Mesenchymal stem cell (in vitro differentiated cells and primary cell): Measurements from ENCODE around the gene ZNF507.

Experiments
- DNase-seq: peaks from one replicate; pipeline ENCODE4 v3.0.0-alpha.2; 2013
- H2AFZ ChIP-seq: one replicate; pipeline ENCODE4 v1.6.1; 2013; ENCODE audit warnings: low read depth, mild to moderate bottlenecking, control low read depth, inconsistent platforms, low read length, moderate library complexity
- H2AK5ac ChIP-seq: 2 replicates; pipeline ENCODE4 v1.6.1; 2013; ENCODE audit warnings: low read length, moderate library complexity, mild to moderate bottlenecking, inconsistent platforms; ENCODE audit not compliant: severe bottlenecking
- H2BK120ac ChIP-seq: one replicate; pipeline ENCODE4 v1.6.1; 2013; ENCODE audit warnings: low read depth, mild to moderate bottlenecking, inconsistent platforms, low read length, moderate library complexity
- H2BK12ac ChIP-seq, 2 experiments: one replicate each; pipeline ENCODE4 v1.6.1; 2013; ENCODE audit warnings: inconsistent platforms in 2 of 2, low read length in 2 of 2, mild to moderate bottlenecking in 2 of 2, moderate library complexity in 2 of 2, control low read depth in 1 of 2
- H2BK15ac ChIP-seq: one replicate; pipeline ENCODE4 v1.6.1; 2013; ENCODE audit warnings: mild to moderate bottlenecking, low read depth, inconsistent platforms; ENCODE audit not compliant: poor library complexity, severe bottlenecking
- H2BK5ac ChIP-seq: 2 replicates; pipeline ENCODE4 v1.6.1; 2013; ENCODE audit warnings: low read depth, mild to moderate bottlenecking, low read length, control low read depth, inconsistent platforms; ENCODE audit not compliant: poor library complexity, severe bottlenecking
- H3K14ac ChIP-seq, 2 experiments: one replicate each; pipeline ENCODE4 v1.6.1; 2013; ENCODE audit warnings: inconsistent platforms in 2 of 2, low read length in 2 of 2, control low read depth in 1 of 2, mild to moderate bottlenecking in 1 of 2, moderate library complexity in 1 of 2
- H3K18ac ChIP-seq, 2 experiments: one replicate each; pipeline ENCODE4 v1.6.1; 2013; ENCODE audit warnings: inconsistent platforms in 2 of 2, low read length in 2 of 2, control low read depth in 1 of 2, low read depth in 1 of 2, mild to moderate bottlenecking in 1 of 2
- H3K23ac ChIP-seq, 2 experiments: one replicate each; pipeline ENCODE4 v1.6.1; 2013; ENCODE audit warnings: inconsistent platforms in 2 of 2, low read length in 2 of 2, mild to moderate bottlenecking in 2 of 2, moderate library complexity in 2 of 2, control low read depth in 1 of 2
- H3K27ac ChIP-seq: 2 replicates; pipeline ENCODE4 v1.5.1; 2013; ENCODE audit warnings: mild to moderate bottlenecking, moderate library complexity, low read length, control low read depth, inconsistent platforms; ENCODE audit not compliant: poor library complexity, severe bottlenecking
- H3K27me3 ChIP-seq, 2 experiments: 2 replicates each; pipeline versions ENCODE4 v1.6.1 to v1.7.0; 2013; ENCODE audit warnings: low read length in 2 of 2, mild to moderate bottlenecking in 2 of 2, moderate library complexity in 2 of 2, control low read depth in 1 of 2, inconsistent platforms in 1 of 2; ENCODE audit not compliant: control insufficient read depth in 1 of 2, insufficient read depth in 1 of 2
- H3K36me3 ChIP-seq, 2 experiments: 2 replicates each; pipeline versions ENCODE4 v1.6.1 to v1.7.0; 2013; ENCODE audit warnings: low read length in 2 of 2, control low read depth in 1 of 2, inconsistent platforms in 1 of 2, low read depth in 1 of 2, mild to moderate bottlenecking in 1 of 2; ENCODE audit not compliant: insufficient read depth in 2 of 2, control insufficient read depth in 1 of 2
- H3K4ac ChIP-seq, 2 experiments: one replicate each; pipeline ENCODE4 v1.6.1; 2013; ENCODE audit warnings: inconsistent platforms in 2 of 2, low read length in 2 of 2, mild to moderate bottlenecking in 2 of 2, moderate library complexity in 2 of 2, control low read depth in 1 of 2, low read depth in 1 of 2
- H3K4me1 ChIP-seq: 2 replicates; pipeline ENCODE4 v1.6.1; 2013; ENCODE audit warnings: low read depth, low read length, control low read depth; ENCODE audit not compliant: control insufficient read depth, insufficient read depth
- H3K4me2 ChIP-seq: 2 replicates; pipeline ENCODE4 v1.6.1; 2013; ENCODE audit warnings: low read length, mild to moderate bottlenecking, inconsistent platforms; ENCODE audit not compliant: poor library complexity, severe bottlenecking
- H3K4me3 ChIP-seq, 2 experiments: 2 replicates each; pipeline versions ENCODE4 v1.5.1 to v1.7.0; 2013; ENCODE audit warnings: low read length in 2 of 2, mild to moderate bottlenecking in 2 of 2, control low read depth in 1 of 2, low read depth in 1 of 2; ENCODE audit not compliant: insufficient read depth in 1 of 2
- H3K79me1 ChIP-seq: replicated peaks from 2 replicates; pipeline ENCODE4 v1.6.1; 2013; ENCODE audit warnings: mild to moderate bottlenecking, control low read depth, low read length, inconsistent platforms; ENCODE audit not compliant: poor library complexity, severe bottlenecking
- H3K9ac ChIP-seq: 2 replicates; pipeline ENCODE4 v1.7.0; 2013; ENCODE audit warnings: mild to moderate bottlenecking, low read length, moderate library complexity
- H3K9me3 ChIP-seq: 2 replicates; pipeline ENCODE4 v1.7.0; 2013; ENCODE audit warnings: mild to moderate bottlenecking, low read length; ENCODE audit not compliant: control insufficient read depth
- H4K8ac ChIP-seq: one replicate; pipeline ENCODE4 v1.6.1; 2013; ENCODE audit warnings: inconsistent platforms, mild to moderate bottlenecking, low read length, moderate library complexity
- H4K91ac ChIP-seq: one replicate; pipeline ENCODE4 v1.6.1; 2013; ENCODE audit warnings: mild to moderate bottlenecking, low read length, inconsistent platforms
- WGBS: methylation state at CpG from one replicate; pipeline ENCODE4 v1.1.7; 2013; ENCODE audit warnings: mixed read lengths; 5-methylcytosine and 5-hydroxymethylcytosine counted together

ZNF507 gene

DNA sequence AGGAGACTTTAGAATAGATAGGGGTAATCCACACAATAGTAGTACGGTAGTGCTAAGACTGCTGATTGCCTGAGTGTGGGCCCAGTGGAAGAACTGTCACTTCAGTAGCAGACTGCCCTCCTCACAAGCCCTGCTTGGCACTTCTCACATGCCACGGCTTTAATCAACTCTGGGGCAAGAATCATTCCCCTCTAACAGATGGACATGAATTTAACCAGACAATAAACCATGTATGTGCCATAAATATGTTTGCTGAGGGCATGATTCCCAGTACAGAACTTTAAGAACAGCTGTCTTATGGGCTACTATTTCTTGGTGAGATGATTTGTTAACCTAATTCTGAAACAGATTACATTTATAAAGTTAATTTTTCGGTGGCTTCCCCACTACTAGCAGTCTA is 82.1 kb downstream of the ZNF507 start:
- Histone ChIP-seq H3K79me1 (peaks cover 24% of the 10 kb centered on the region), H3K36me3 (peaks cover 4 to 9% of the 10 kb centered on the region in 2 experiments), H3K27me3 (no peaks in the 10 kb centered on the region), H3K4me3 (no peak overlapping the region), H3K27ac (no peak overlapping the region), H3K23ac (no peak overlapping the region), H2BK5ac (no peak overlapping the region), H3K4ac (no peak overlapping the region), H4K8ac (no peak overlapping the region), H2BK12ac (no peak overlapping the region), H2AFZ (no peak overlapping the region), H3K9me3 (no peaks in the 10 kb centered on the region), H3K9ac (no peak overlapping the region), H3K4me1 (no peaks in the 10 kb centered on the region), H2BK120ac (no peak overlapping the region), H2BK15ac (no peak overlapping the region), H3K14ac (no peak overlapping the region), H3K4me2 (no peak overlapping the region), H2AK5ac (no peak overlapping the region), H4K91ac (no peak overlapping the region), H3K18ac (no peak overlapping the region)
- 100% methylated on average over 1 of the region's 3 CpGs for WGBS
- DNase-seq, result no peak

DNA sequence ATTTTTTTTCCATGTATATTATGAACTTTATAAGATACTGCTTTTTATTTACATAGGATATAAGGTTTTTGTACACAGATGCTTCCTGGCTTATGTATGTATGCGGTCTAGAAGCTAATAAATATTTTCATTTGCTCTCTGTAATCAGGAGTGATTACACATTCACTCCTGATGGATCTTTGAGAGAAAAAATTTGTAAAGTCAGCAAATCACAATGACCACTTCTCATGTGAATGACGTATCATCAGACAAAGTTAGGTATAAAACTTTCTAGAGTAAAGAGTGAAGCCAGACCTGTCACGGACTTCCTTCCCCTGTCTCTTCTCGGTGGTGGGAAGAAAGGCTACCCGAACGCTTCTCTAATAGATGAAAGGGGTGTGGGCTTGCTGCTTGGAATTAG is 91.3 kb downstream of the ZNF507 start:
- H3K4me3 ChIP-seq, result no peak overlapping the region
- H3K4ac ChIP-seq, result no peak overlapping the region
- no peak overlapping the region for H4K91ac ChIP-seq
- H2BK12ac ChIP-seq, result no peak overlapping the region
- no peak overlapping the region for H4K8ac ChIP-seq
- H2BK5ac ChIP-seq, result no peak overlapping the region
- no peak overlapping the region for H3K27ac ChIP-seq
- peaks cover 16% of the 10 kb centered on the region for H3K79me1 ChIP-seq
- no peak overlapping the region for H3K9ac ChIP-seq
- H2AK5ac ChIP-seq, result no peak overlapping the region
- no peaks in the 10 kb centered on the region for H3K9me3 ChIP-seq
- H3K27me3 ChIP-seq, result no peaks in the 10 kb centered on the region
- H2BK120ac ChIP-seq, result no peak overlapping the region
- DNase-seq, result no peak
- H2BK15ac ChIP-seq, result no peak overlapping the region
- H3K4me1 ChIP-seq, result no peaks in the 10 kb centered on the region
- H3K18ac ChIP-seq, result no peak overlapping the region
- H3K36me3 ChIP-seq, result peaks cover 12 to 82% of the 10 kb centered on the region in 2 experiments
- H3K14ac ChIP-seq, result no peak overlapping the region
- no peak overlapping the region for H3K23ac ChIP-seq
- no peak overlapping the region for H2AFZ ChIP-seq
- WGBS, result 95% methylated on average over 5 of the region's 6 CpGs
- no peak overlapping the region for H3K4me2 ChIP-seq

DNA sequence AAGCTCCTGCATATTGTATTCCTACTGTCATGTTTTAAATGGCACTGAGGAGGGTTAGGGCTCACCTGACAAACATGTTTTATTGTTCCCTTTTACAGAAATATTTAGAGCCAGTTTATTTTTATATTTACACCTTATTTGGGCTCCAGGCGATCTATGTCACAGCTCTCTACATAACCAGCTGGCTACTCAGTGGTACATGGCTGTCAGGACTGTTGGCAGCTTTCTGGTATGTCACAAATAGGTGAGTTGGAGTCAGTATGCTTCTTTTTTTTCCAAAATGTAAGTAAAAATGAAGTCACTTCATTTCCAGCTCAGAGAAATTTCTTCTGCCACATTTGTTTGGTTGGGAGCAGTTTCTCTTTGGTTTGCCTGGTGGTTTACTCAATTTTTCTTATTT is 91.7 kb downstream of the ZNF507 start:
- peaks cover 16% of the 10 kb centered on the region for H3K79me1 ChIP-seq
- H3K36me3 ChIP-seq, result peaks cover 12 to 84% of the 10 kb centered on the region in 2 experiments
- no peak overlapping the region for H2BK120ac ChIP-seq
- no peak overlapping the region for H3K18ac ChIP-seq
- H3K4me3 ChIP-seq, result no peak overlapping the region
- H4K91ac ChIP-seq, result no peak overlapping the region
- no peaks in the 10 kb centered on the region for H3K9me3 ChIP-seq
- no peak overlapping the region for H2AK5ac ChIP-seq
- no peak overlapping the region for H2AFZ ChIP-seq
- no peak overlapping the region for H3K23ac ChIP-seq
- H3K14ac ChIP-seq, result no peak overlapping the region
- H3K9ac ChIP-seq, result no peak overlapping the region
- no peak overlapping the region for H2BK15ac ChIP-seq
- no peak overlapping the region for H2BK5ac ChIP-seq
- no peak overlapping the region for H4K8ac ChIP-seq
- no peak overlapping the region for H2BK12ac ChIP-seq
- H3K27me3 ChIP-seq, result no peaks in the 10 kb centered on the region
- no peak overlapping the region for H3K4ac ChIP-seq
- H3K4me2 ChIP-seq, result no peak overlapping the region
- H3K4me1 ChIP-seq, result no peaks in the 10 kb centered on the region
- 100% methylated on average over 1 of the region's 1 CpG for WGBS
- DNase-seq, result no peak
- H3K27ac ChIP-seq, result no peak overlapping the region
